HepG2 (cell line): ENCODE results near the gene C4BPA. TPM values are rescaled to one million over a fixed set of nuclear protein-coding genes. Genes with fewer than 3 reads are reported as not detected.

Experiments used
- ATAC-seq: fragments of 200-7000 bp; cut with Tn5 transposase; 3 replicates; pipeline ENCODE4 v1.9.1; 2020; ENCODE audit warnings: mild to moderate bottlenecking, moderate library complexity
- BruUV-seq: library from RNA; stranded (reverse); fragments of 400-500 nt; replicated peaks from 2 replicates; lab custom pipeline; 2021; lab: Mats Ljungman, UMichigan
- CTCF ChIA-PET: fragments of 300-600 bp; formaldehyde crosslinking; extraction: SDS; loops from one replicate; lab custom pipeline; 2021; ENCODE audit warnings: low total read pairs, inconsistent platforms, low intra/inter-chr PET ratio; lab: Yijun Ruan, JAX
- POLR2A ChIA-PET: fragments of 350-600 bp; sonication (Branson Sonifier 250); formaldehyde crosslinking; loops from one replicate; lab custom pipeline; 2020; ENCODE audit warnings: antibody characterized with exemption, inconsistent platforms; lab: Yijun Ruan, JAX
- DNase-seq: peaks from one replicate; pipeline ENCODE4 v3.0.0-alpha.2; 2015; ENCODE audit warnings: low spot score
- FAIRE-seq: peaks from 3 replicates; lab custom pipeline; 2011; peaks lifted over from hg19 to GRCh38; lab: Jason Lieb, UNC
- H2AFZ ChIP-seq: one replicate; pipeline ENCODE4 v1.6.1; 2011; ENCODE audit warnings: low read length, inconsistent platforms
- H3K27ac ChIP-seq: fragments of 300-600 bp; 3 replicates; pipeline ENCODE4 v1.8.0; 2011; ENCODE audit warnings: mixed run types, mild to moderate bottlenecking, mixed read lengths, low read length, inconsistent platforms; ENCODE audit not compliant: insufficient read depth; ENCODE audit errors: extremely low read length
- H3K27me3 ChIP-seq, 2 experiments: fragments of 200-600 bp in 1 of 2; 2 replicates in 1 of 2; 3 replicates in 1 of 2; pipeline versions ENCODE4 v1.6.0 to v1.8.0; 2011; ENCODE audit warnings: low read length in 2 of 2, mild to moderate bottlenecking in 2 of 2, moderate library complexity in 2 of 2, inconsistent platforms in 1 of 2; ENCODE audit not compliant: insufficient read depth in 2 of 2, control insufficient read depth in 1 of 2
- H3K36me3 ChIP-seq, 2 experiments: fragments of 200-600 bp in 1 of 2; replicated peaks in 1 of 2; 2 replicates in 1 of 2; 3 replicates in 1 of 2; pipeline versions ENCODE4 v1.5.1 to v1.8.0; 2011; ENCODE audit warnings: low read length in 2 of 2, inconsistent platforms in 1 of 2; ENCODE audit not compliant: insufficient read depth in 2 of 2, control insufficient read depth in 1 of 2
- H3K4me1 ChIP-seq: 2 replicates; pipeline ENCODE4 v1.5.1; 2012; ENCODE audit warnings: low read length, inconsistent platforms; ENCODE audit not compliant: insufficient read depth
- H3K4me2 ChIP-seq: 2 replicates; pipeline ENCODE4 v1.6.0; 2011; ENCODE audit warnings: low read depth, low read length, inconsistent platforms
- H3K4me3 ChIP-seq, 3 experiments: fragments of 200-600 bp in 1 of 3; sonication (generic), shearing (Covaris generic) in 1 of 3; replicated peaks in 1 of 3; 2 replicates each; pipeline ENCODE4 v1.5.1; 2011 to 2016; ENCODE audit warnings: low read length in 3 of 3, inconsistent platforms in 2 of 3, low read depth in 2 of 3, mild to moderate bottlenecking in 2 of 3, control low read depth in 1 of 3, mixed read lengths in 1 of 3; ENCODE audit not compliant: insufficient read depth in 1 of 3
- H3K79me2 ChIP-seq: one replicate; pipeline ENCODE4 v1.6.1; 2011; ENCODE audit warnings: low read length, inconsistent platforms; ENCODE audit not compliant: insufficient read depth
- H3K9ac ChIP-seq: 2 replicates; pipeline ENCODE4 v1.6.0; 2011; ENCODE audit warnings: mild to moderate bottlenecking, low read depth, low read length, inconsistent platforms; ENCODE audit not compliant: insufficient read depth
- H3K9me3 ChIP-seq: 2 replicates; pipeline ENCODE4 v1.5.1; 2012; ENCODE audit warnings: mild to moderate bottlenecking, low read length
- H4K20me1 ChIP-seq: 2 replicates; pipeline ENCODE4 v1.6.0; 2011; ENCODE audit warnings: inconsistent platforms, mild to moderate bottlenecking, low read length, moderate library complexity; ENCODE audit not compliant: insufficient read depth
- THAP11 ChIP-seq: IDR thresholded peaks from 2 replicates; pipeline ENCODE4 v1.6.1; 2016; ENCODE audit warnings: missing biosample characterization, missing genetic modification reagents
- ZBTB10 ChIP-seq: sonication (generic); formaldehyde crosslinking; IDR thresholded peaks from 2 replicates; pipeline ENCODE4 v1.4.0; 2020; ENCODE audit warnings: missing genetic modification reagents, borderline replicate concordance
- ZFYVE20 ChIP-seq: sonication (generic); formaldehyde crosslinking; IDR thresholded peaks from 2 replicates; pipeline ENCODE4 v1.8.0; 2023; ENCODE audit warnings: low read depth, mild to moderate bottlenecking, moderate library complexity, missing genetic modification reagents, borderline replicate concordance
- WGBS: methylation state at CpG from one replicate; pipeline ENCODE4 v1.1.6; 2017; ENCODE audit warnings: low lambda C conversion rate; 5-methylcytosine and 5-hydroxymethylcytosine counted together
- in situ Hi-C: cut with HindIII; loops from 2 replicates; pipeline ENCODE4 v1.10.0; 2017; ENCODE audit warnings: low pct_unique_long_range_greater_than_20kb; ENCODE audit not compliant: extremely low pct_ligation_motif_present
- intact Hi-C: fragments of 100-400 bp; cut with micrococcal nuclease; formaldehyde crosslinking; loops from one replicate; pipeline ENCODE4 v1.10.0; 2022; ENCODE audit not compliant: unreplicated experiment
- polyA plus RNA-seq, 8 experiments: library from polyadenylated mRNA; depleted of rRNA in 3 of 8; stranded (reverse) in 7 of 8; unstranded in 1 of 8; fragments of >200 nt; fragmentation: Illumina TruSeq in 4 of 8; extraction: Trizol in 4 of 8; gene quantifications; 2 replicates each; pipeline versions ENCODE4 v1.2.1 to v1.2.3, GENCODE V29; 2011 to 2016; ENCODE audit warnings: low read depth in 4 of 8, missing spikeins in 1 of 8, mixed read lengths in 1 of 8; ENCODE audit not compliant: insufficient read depth in 1 of 8
- total RNA-seq, 5 experiments: library from RNA; depleted of rRNA; stranded (reverse); fragments of >200 nt; fragmentation: Illumina TruSeq; extraction: Trizol; gene quantifications; 2 replicates each; pipeline ENCODE4 v1.2.3, GENCODE V29; 2016; ENCODE audit warnings: low read depth in 1 of 5

The C4BPA gene
- total and polyA plus RNA-seq, 2 of the 13 experiments (the other 11 are each of a cell fraction or from before 2014, with no cell fraction given) = 32.1 to 60.1 TPM

- no peak for TF ChIP-seq THAP11 (CRISPR knock-in tag)
- TF ChIP-seq ZBTB10 = no peak
Observed at GRCh38 chr1:207069061-207069460, 35.0 kb upstream of the C4BPA start (continued).

- no peak overlapping the region for H3K4me2 ChIP-seq
- no peak for DNase-seq
- no peaks in the 10 kb centered on the region for H3K9me3 ChIP-seq
- FAIRE-seq = no peak
- peaks cover 21% of the 10 kb centered on the region for H3K4me1 ChIP-seq
- 100% methylated on average over 2 of the region's 5 CpGs for WGBS
- H2AFZ ChIP-seq = no peak overlapping the region
- no peak for ATAC-seq
- no peak for TF ChIP-seq ZFYVE20 (CRISPR knock-in tag)
- H3K27me3 ChIP-seq = no peaks in the 10 kb centered on the region
- ChIA-PET CTCF (no interaction called here), POLR2A (no interaction called here)
- H3K27ac ChIP-seq = no peak overlapping the region
- H3K9ac ChIP-seq = no peak overlapping the region
- H3K36me3 ChIP-seq = peaks cover 9 to 21% of the 10 kb centered on the region in 2 experiments; a peak in 4 of 5 replicates
- no TSS peak for BruUV-seq
- no peaks in the 10 kb centered on the region for H4K20me1 ChIP-seq
- H3K79me2 ChIP-seq = no peaks in the 10 kb centered on the region
- H3K4me3 ChIP-seq = no peak overlapping the region
- in situ Hi-C loops (loop anchor here (10.0 kb wide), 1 partner anchor 135 kb away; no protein-coding TSS in a partner anchor), intact Hi-C loops (loop anchor here (10.0 kb wide), 1 partner anchor 335 kb away; no protein-coding TSS in a partner anchor)
Observed at GRCh38 chr1:207069858-207070506, 34.1 kb upstream of the C4BPA start.
